ENCODE results near the gene ARHGAP26. TPM values are rescaled to one million over a fixed set of nuclear protein-coding genes. Genes with fewer than 3 reads are reported as not detected.

Gene ARHGAP26
- total RNA-seq, 4 donors from 2014 or later = 11.0 to 23.3 (median 14.3) TPM

DNA sequence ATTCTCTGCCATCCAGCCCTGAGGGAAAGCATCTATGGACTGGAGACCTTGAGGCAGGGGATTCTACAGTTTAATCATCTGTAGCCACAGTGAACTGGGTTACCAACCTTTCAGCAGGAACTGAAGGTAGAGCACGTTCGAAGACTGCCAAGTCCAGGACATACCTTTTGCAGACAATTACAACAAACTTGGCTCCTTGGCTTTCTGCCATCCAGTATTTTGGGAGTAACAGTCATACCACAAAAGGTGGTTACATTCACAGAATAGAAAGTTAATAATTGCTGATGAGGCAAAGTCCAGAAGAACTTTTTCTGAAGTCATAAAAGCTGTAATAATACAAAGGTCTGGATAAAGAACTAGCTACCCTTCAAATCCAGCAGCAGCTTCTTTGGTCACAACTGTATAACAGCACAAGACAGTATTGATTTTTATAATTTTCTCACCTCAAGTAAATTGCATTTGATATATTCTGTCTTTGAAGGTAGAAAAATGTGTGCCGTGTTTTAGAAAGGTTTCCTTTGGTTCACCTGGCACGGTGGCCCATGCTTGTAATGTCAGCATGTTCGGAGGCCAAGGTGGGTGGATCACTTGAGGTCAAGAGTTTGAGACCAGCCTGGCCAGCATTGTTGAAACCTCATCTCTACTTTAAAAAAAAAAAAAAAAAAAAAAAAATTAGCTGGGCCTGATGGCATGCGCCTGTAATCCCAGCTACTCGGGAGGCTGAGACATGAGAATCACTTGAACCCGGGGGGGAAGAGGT lies 396.7 kb downstream of the ARHGAP26 start:
- TF ChIP-seq, protein P1, sequence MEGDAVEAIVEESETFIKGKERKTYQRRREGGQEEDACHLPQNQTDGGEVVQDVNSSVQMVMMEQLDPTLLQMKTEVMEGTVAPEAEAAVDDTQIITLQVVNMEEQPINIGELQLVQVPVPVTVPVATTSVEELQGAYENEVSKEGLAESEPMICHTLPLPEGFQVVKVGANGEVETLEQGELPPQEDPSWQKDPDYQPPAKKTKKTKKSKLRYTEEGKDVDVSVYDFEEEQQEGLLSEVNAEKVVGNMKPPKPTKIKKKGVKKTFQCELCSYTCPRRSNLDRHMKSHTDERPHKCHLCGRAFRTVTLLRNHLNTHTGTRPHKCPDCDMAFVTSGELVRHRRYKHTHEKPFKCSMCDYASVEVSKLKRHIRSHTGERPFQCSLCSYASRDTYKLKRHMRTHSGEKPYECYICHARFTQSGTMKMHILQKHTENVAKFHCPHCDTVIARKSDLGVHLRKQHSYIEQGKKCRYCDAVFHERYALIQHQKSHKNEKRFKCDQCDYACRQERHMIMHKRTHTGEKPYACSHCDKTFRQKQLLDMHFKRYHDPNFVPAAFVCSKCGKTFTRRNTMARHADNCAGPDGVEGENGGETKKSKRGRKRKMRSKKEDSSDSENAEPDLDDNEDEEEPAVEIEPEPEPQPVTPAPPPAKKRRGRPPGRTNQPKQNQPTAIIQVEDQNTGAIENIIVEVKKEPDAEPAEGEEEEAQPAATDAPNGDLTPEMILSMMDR (IDR thresholded peaks at IDR 0.05) = no peak
- TF ChIP-seq POLR2A (IDR thresholded peaks at IDR 0.05) = no peak
- 88 to 92% methylated on average over 8 of the region's 8 CpGs for WGBS, 2 donors
- no peak for DNase-seq (ENCODE audit: low spot score in 2 of 2)
- no peak overlapping the region for H3K4me3 ChIP-seq (ENCODE audit: low read depth, poor library complexity, severe bottlenecking)
- intact Hi-C loops (cut with DNase I; ENCODE audit: low total_unique reads) = no loop called here

DNA sequence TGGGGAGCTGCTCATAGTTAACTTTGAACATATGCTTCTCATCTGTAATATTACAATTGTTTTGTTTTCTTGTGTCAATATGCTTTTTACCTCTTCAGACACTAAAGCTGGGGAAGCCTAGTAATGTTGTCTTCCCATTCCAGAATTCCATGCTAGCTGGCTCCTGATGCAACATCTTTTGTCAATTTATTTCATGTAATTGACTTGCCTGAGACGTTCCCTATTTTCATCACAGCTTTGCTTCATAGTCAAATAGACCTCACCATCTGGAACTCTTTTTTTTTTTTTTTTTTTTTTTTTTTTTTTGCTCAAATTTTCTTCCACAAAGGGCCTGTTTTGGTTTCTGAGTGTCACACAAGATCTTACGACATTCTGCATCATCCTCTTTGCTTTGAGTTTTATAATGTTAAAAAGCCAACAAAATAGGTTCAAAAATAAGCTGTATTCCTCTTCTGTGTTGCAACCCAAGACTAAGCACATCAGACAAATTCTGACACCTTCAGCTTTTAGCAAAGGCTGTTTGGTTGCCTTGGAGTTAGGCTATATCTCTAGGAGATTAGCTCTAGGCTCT lies 398.1 kb downstream of the ARHGAP26 start:
- WGBS, 2 donors = 56 to 58% methylated on average over 2 of the region's 2 CpGs
- no peak overlapping the region for H3K4me3 ChIP-seq (ENCODE audit: low read depth, poor library complexity, severe bottlenecking)
- TF ChIP-seq, protein P1 (IDR thresholded peaks at IDR 0.05) = no peak
- TF ChIP-seq POLR2A (IDR thresholded peaks at IDR 0.05) = no peak
- intact Hi-C loops (cut with DNase I; ENCODE audit: low total_unique reads) = no loop called here
- DNase-seq (ENCODE audit: low spot score in 2 of 2) = no peak

DNA sequence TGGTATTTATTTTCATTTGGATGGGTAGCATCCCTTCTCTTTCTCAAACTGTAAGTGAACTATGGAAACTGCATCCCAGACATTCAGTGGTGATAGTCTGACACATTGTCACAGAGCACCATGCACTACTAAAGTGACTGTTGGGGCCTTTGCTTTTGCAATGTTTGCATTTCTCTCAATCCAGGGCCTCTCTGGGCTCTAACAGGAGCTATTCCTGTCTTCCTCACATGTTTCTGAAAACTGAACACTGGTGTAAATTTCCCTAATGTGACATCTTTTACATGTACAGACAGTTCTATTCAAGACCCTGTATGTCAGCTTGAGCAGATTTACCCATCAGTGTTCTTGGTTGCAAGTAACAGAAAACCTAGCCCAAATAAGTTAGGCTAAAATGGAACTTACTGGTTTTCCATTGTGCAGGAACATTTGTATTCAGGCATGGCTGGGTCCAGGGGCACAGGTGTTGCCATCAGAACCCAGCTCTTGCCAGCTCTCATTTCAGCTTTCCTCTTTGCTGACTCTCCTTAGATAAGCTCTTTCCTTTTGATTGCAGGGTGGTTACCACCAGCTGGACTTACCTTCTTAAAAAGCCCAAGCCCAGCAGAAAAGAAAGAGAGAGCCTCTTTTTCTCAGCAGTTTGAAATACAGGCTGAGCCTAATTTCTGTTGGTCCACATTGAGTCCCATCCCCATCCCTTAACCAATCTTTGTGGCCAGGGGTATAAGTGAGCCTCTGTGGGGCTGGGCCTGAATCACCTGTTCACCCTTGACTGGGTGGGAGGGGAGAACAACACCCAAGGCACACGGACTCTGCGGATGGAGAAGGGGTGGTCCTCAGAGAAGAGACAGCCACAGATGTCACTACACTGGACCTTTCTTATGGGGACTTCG lies 399.0 kb downstream of the ARHGAP26 start:
- TF ChIP-seq, protein P1 (IDR thresholded peaks at IDR 0.05) = no peak
- TF ChIP-seq POLR2A (IDR thresholded peaks at IDR 0.05) = no peak
- intact Hi-C loops (cut with DNase I; ENCODE audit: low total_unique reads) = no loop called here
- no peak overlapping the region for H3K4me3 ChIP-seq (ENCODE audit: low read depth, poor library complexity, severe bottlenecking)
- DNase-seq (ENCODE audit: low spot score in 2 of 2) = no peak
- WGBS, 2 donors = 98 to 100% methylated on average over 3 of the region's 3 CpGs

DNA sequence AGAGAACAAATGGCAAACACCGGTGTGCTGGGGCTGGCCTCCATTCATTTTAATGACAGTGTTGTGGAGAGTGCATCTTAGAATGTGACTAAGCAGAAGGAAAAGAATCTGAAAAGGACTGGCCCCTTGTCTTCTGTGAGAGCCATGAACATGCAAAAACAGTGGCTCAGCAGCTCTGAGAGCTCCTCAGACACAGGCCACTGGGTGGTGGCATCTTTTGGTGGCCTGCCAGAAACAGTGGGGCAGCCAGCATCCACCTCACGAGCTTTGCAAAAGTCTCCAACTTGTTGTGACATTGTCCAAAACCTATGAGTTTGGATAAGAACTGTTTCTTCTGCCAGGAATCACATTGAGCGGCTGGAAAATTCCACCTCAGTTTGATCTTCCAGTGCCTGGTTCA lies 399.9 kb downstream of the ARHGAP26 start:
- intact Hi-C loops (cut with DNase I; ENCODE audit: low total_unique reads) = no loop called here

GRCh38 chr5:143170977-143171376 lies 400.8 kb downstream of the ARHGAP26 start:
- TF ChIP-seq, protein P1 (IDR thresholded peaks at IDR 0.05) = no peak
- TF ChIP-seq POLR2A (IDR thresholded peaks at IDR 0.05) = no peak
- 93% methylated on average over 2 of the region's 2 CpGs for WGBS, 2 donors
- DNase-seq (ENCODE audit: low spot score in 2 of 2) = no peak
- no peak overlapping the region for H3K4me3 ChIP-seq (ENCODE audit: low read depth, poor library complexity, severe bottlenecking)
- intact Hi-C loops (cut with DNase I; ENCODE audit: low total_unique reads) = no loop called here

More for the DNA sequence above, 399.9 kb downstream of the ARHGAP26 start:
- no peak overlapping the region for H3K4me3 ChIP-seq (ENCODE audit: low read depth, poor library complexity, severe bottlenecking)
- no peak for DNase-seq (ENCODE audit: low spot score in 2 of 2)
- WGBS, 2 donors = 85 to 86% methylated on average over 3 of the region's 3 CpGs
- TF ChIP-seq, protein P1 (IDR thresholded peaks at IDR 0.05) = no peak
- TF ChIP-seq POLR2A (IDR thresholded peaks at IDR 0.05) = no peak

Measured in lower leg skin (tissue), 4 donors.